ENCODE data around the gene CERS2. TPM values are rescaled to one million over a fixed set of nuclear protein-coding genes. Genes with fewer than 3 reads are reported as not detected.
"Not testable (repeated sequence)": the region's sequence is repeated elsewhere in the genome, so short reads cannot be mapped to it uniquely, and the experiment has no call there.

CERS2 gene
- total RNA-seq, 2 experiments from 2014 or later, result 153 to 160 TPM

- DNase-seq; CTCF ChIA-PET; H3K4me1 Mint-ChIP-seq (ENCODE audit: low read depth); H3K4me3 Mint-ChIP-seq; H3K27ac Mint-ChIP-seq; POLR2A ChIA-PET; H3K9me3 Mint-ChIP-seq; H3K27me3 Mint-ChIP-seq: not testable (repeated sequence)
- peaks cover 54% of the 10 kb centered on the region for H3K36me3 Mint-ChIP-seq
- intact Hi-C loops (cut with micrococcal nuclease), result loop anchor here (5.0 kb wide), 1 partner anchor 606 kb away; the partner anchor contains the start of gene PRPF3
These were observed 45.9 kb downstream of the CERS2 start for GRCh38 chr1:150928775-150929174.

GRCh38 chr1:150928286-150928685 lies 46.3 kb downstream of the CERS2 start:
- H3K4me1 Mint-ChIP-seq (ENCODE audit: low read depth), result peaks cover 9% of the 10 kb centered on the region
- H3K27ac Mint-ChIP-seq, result no peak overlapping the region
- H3K27me3 Mint-ChIP-seq, result no peaks in the 10 kb centered on the region
- intact Hi-C loops (cut with micrococcal nuclease), result loop anchor here (5.0 kb wide), 1 partner anchor 606 kb away; the partner anchor contains the start of gene PRPF3
- H3K4me3 Mint-ChIP-seq, result peak overlapping the region; percentile 24
- POLR2A ChIA-PET, result no interaction called here
- H3K9me3 Mint-ChIP-seq, result peaks cover 7% of the 10 kb centered on the region
- DNase-seq, result no peak
- H3K36me3 Mint-ChIP-seq, result peaks cover 53% of the 10 kb centered on the region
- CTCF ChIA-PET, result no interaction called here

- Mint-ChIP-seq H3K4me1 (ENCODE audit: low read depth) (peaks cover 13% of the 10 kb centered on the region), H3K4me3 (peak overlapping the region; percentile 96), H3K27ac (no peak overlapping the region), H3K36me3 (peaks cover 48% of the 10 kb centered on the region), H3K9me3 (peaks cover 7% of the 10 kb centered on the region), H3K27me3 (no peaks in the 10 kb centered on the region)
- intact Hi-C loops (cut with micrococcal nuclease), result loop anchor here (5.0 kb wide), 1 partner anchor 605 kb away; the partner anchor contains the start of gene PRPF3
- DNase-seq, result no peak
- CTCF ChIA-PET, result interaction anchor here (0.9 to 1.7 kb wide), 2 partner anchors 307 to 367 kb away, joined by 3 to 8 read pairs; no protein-coding TSS in a partner anchor
- POLR2A ChIA-PET, result no interaction called here
These were observed 47.0 kb downstream of the CERS2 start for GRCh38 chr1:150927624-150928023.

- intact Hi-C loops (cut with micrococcal nuclease), result loop anchor here (1.0 to 5.0 kb wide), 2 partner anchors 439 to 604 kb away; partner anchors contain the start of genes PRPF3 and TARS2
- H3K36me3 Mint-ChIP-seq, result peaks cover 37% of the 10 kb centered on the region
- H3K9me3 Mint-ChIP-seq, result no peaks in the 10 kb centered on the region
- peak within 1 kb of the TSS; percentile 96 for H3K4me3 Mint-ChIP-seq
- peaks cover 21% of the 10 kb centered on the region for H3K4me1 Mint-ChIP-seq (ENCODE audit: low read depth)
- no peaks in the 10 kb centered on the region for H3K27me3 Mint-ChIP-seq
- peak; percentile 98 for DNase-seq
- H3K27ac Mint-ChIP-seq, result peak within 1 kb of the TSS; percentile 94
- POLR2A ChIA-PET, result interaction anchor here (0.6 to 1.0 kb wide), 3 partner anchors 40 to 360 kb away, joined by 3 to 4 read pairs (median 4); no protein-coding TSS in a partner anchor
- CTCF ChIA-PET, result interaction anchor here (0.6 to 1.7 kb wide), 3 partner anchors 70 to 365 kb away, joined by 3 to 8 read pairs (median 3); no protein-coding TSS in a partner anchor
These were observed 48.4 kb downstream of the CERS2 start, which contains the start of gene SETDB1 for GRCh38 chr1:150926097-150926741. SETDB1 (plus strand) TSS chr1:150926363; CDS start chr1:150927715, 1,352 bp downstream.

- peak; percentile 18 for DNase-seq
- ChIA-PET POLR2A (interaction anchor here (1.6 kb wide), 1 partner anchor 35 kb away, joined by 3 read pairs; no protein-coding TSS in a partner anchor), CTCF (interaction anchor here (1.0 kb wide), 1 partner anchor 71 kb away, joined by 3 read pairs; no protein-coding TSS in a partner anchor)
- Mint-ChIP-seq H3K4me1 (ENCODE audit: low read depth) (peaks cover 21% of the 10 kb centered on the region), H3K27ac (peak overlapping the region; percentile 94), H3K9me3 (no peaks in the 10 kb centered on the region), H3K36me3 (peaks cover 27% of the 10 kb centered on the region), H3K27me3 (no peaks in the 10 kb centered on the region), H3K4me3 (peak overlapping the region; percentile 96)
- intact Hi-C loops (cut with micrococcal nuclease), result loop anchor here (5.0 kb wide), 1 partner anchor 603 kb away; the partner anchor contains the start of gene PRPF3
These were observed 49.6 kb downstream of the CERS2 start for GRCh38 chr1:150925080-150925479.

- intact Hi-C loops (cut with micrococcal nuclease), result loop anchor here (1.0 to 5.0 kb wide), 10 partner anchors 32 to 360 kb away; partner anchors contain the start of genes ARNT, CTSS, ENSA and PRUNE1
- no peaks in the 10 kb centered on the region for H3K9me3 Mint-ChIP-seq
- peak overlapping the region; percentile 16 for H3K4me3 Mint-ChIP-seq
- H3K4me1 Mint-ChIP-seq (ENCODE audit: low read depth), result peaks cover 16% of the 10 kb centered on the region
- POLR2A ChIA-PET, result interaction anchor here (0.6 to 1.8 kb wide), 7 partner anchors 76 to 362 kb away, joined by 3 to 4 read pairs (median 3); partner anchors contain the start of gene MCL1
- peaks cover 4% of the 10 kb centered on the region for H3K36me3 Mint-ChIP-seq
- DNase-seq, result peak; percentile 88
- H3K27me3 Mint-ChIP-seq, result no peaks in the 10 kb centered on the region
- CTCF ChIA-PET, result interaction anchor here (0.6 to 2.1 kb wide), 30 partner anchors 10 to 362 kb away, joined by 3 to 14 read pairs (median 4); partner anchors contain the start of genes CTSK, CTXND2, GOLPH3L and MINDY1
- peak overlapping the region; percentile 42 for H3K27ac Mint-ChIP-seq
These were observed 52.1 kb downstream of the CERS2 start for GRCh38 chr1:150922519-150922975.

GRCh38 chr1:150917387-150917786 lies 57.2 kb downstream of the CERS2 start:
- Mint-ChIP-seq H3K9me3 (no peaks in the 10 kb centered on the region), H3K36me3 (no peaks in the 10 kb centered on the region), H3K27ac (no peak overlapping the region), H3K27me3 (no peaks in the 10 kb centered on the region), H3K4me1 (ENCODE audit: low read depth) (peaks cover 6% of the 10 kb centered on the region), H3K4me3 (no peak overlapping the region)
- POLR2A ChIA-PET, result no interaction called here
- intact Hi-C loops (cut with micrococcal nuclease), result no loop called here
- no peak for DNase-seq
- CTCF ChIA-PET, result no interaction called here

Other genes with a start within 250 kb of the CERS2 start
- gene CTSS, start 209.1 kb downstream of the CERS2 start, total RNA-seq, result 10 to 100 TPM; 39.4 to 45.5 TPM
- 1 to 10 TPM; 1.4 to 1.7 TPM for gene CTSK, start 166.6 kb downstream of the CERS2 start, total RNA-seq
- 10 to 100 TPM; 31.1 to 32.3 TPM for gene ARNT, start 98.2 kb downstream of the CERS2 start, total RNA-seq
- not detected for gene CTXND2, start 87.7 kb downstream of the CERS2 start, total RNA-seq
- gene SETDB1, start 48.5 kb downstream of the CERS2 start, total RNA-seq, result 10 to 100 TPM; 42.3 to 50.0 TPM
- under 1 TPM in 1 of 2 experiments, not detected in 1; 0.19 TPM for gene ANXA9, start 7.5 kb upstream of the CERS2 start, total RNA-seq
- 10 to 100 TPM; 16.4 to 18.3 TPM for gene MINDY1, start 32.1 kb upstream of the CERS2 start, total RNA-seq
- 10 to 100 TPM; 12.5 to 17.5 TPM for gene PRUNE1, start 33.6 kb upstream of the CERS2 start, total RNA-seq
- 1 to 10 TPM in 1 of 2 experiments, under 1 TPM in 1; 0.64 to 1.3 TPM for gene BNIPL, start 61.8 kb upstream of the CERS2 start, total RNA-seq
- 1 to 10 TPM; 1.5 to 1.8 TPM for gene C1orf56, start 72.9 kb upstream of the CERS2 start, total RNA-seq
- gene CDC42SE1, start 84.8 kb upstream of the CERS2 start, total RNA-seq, result 100 to 1,000 TPM; 135 to 136 TPM
- gene MLLT11, start 85.6 kb upstream of the CERS2 start, total RNA-seq, result 1 to 10 TPM; 1.9 to 2.4 TPM
- 10 to 100 TPM; 13.6 to 14.9 TPM for gene GABPB2, start 95.9 kb upstream of the CERS2 start, total RNA-seq
- 1 to 10 TPM; 1.9 to 2.5 TPM for gene SEMA6C, start 171.8 kb upstream of the CERS2 start, total RNA-seq
- gene TNFAIP8L2, start 181.8 kb upstream of the CERS2 start, total RNA-seq, result 10 to 100 TPM; 24.2 to 26.7 TPM
- gene LYSMD1, start 191.1 kb upstream of the CERS2 start, total RNA-seq, result 1 to 10 TPM; 1.8 to 2.6 TPM
- gene SCNM1, start 191.3 kb upstream of the CERS2 start, total RNA-seq, result 10 to 100 TPM; 67.5 to 67.8 TPM
- 1 to 10 TPM; 1.7 to 2.7 TPM for gene TMOD4, start 201.1 kb upstream of the CERS2 start, total RNA-seq
- 10 to 100 TPM; 77.6 to 80.4 TPM for gene VPS72, start 215.4 kb upstream of the CERS2 start, total RNA-seq
- gene PIP5K1A, start 223.7 kb upstream of the CERS2 start, total RNA-seq, result 10 to 100 TPM; 78.6 to 84.3 TPM